Fibroblast of lung (primary cell): ENCODE measurements around the gene PDGFB.

ENCODE experiments used
- EZH2 ChIP-seq: IDR thresholded peaks from 2 replicates; pipeline ENCODE4 v1.5.1; 2012; ENCODE audit warnings: low read length, control low read depth, mild to moderate bottlenecking; ENCODE audit errors: missing control alignments
- TF ChIP-seq, protein P1 (sequence below), 2 donors: IDR thresholded peaks in 1 of 2; conservative IDR thresholded peaks in 1 of 2; 1 replicate in 1 of 2; 2 replicates in 1 of 2; pipeline ENCODE4 v1.5.1; 2011 to 2012; ENCODE audit warnings: low read length in 2 of 2, control low read depth in 1 of 2, inconsistent platforms in 1 of 2, low read depth in 1 of 2, mild to moderate bottlenecking in 1 of 2

DNA sequence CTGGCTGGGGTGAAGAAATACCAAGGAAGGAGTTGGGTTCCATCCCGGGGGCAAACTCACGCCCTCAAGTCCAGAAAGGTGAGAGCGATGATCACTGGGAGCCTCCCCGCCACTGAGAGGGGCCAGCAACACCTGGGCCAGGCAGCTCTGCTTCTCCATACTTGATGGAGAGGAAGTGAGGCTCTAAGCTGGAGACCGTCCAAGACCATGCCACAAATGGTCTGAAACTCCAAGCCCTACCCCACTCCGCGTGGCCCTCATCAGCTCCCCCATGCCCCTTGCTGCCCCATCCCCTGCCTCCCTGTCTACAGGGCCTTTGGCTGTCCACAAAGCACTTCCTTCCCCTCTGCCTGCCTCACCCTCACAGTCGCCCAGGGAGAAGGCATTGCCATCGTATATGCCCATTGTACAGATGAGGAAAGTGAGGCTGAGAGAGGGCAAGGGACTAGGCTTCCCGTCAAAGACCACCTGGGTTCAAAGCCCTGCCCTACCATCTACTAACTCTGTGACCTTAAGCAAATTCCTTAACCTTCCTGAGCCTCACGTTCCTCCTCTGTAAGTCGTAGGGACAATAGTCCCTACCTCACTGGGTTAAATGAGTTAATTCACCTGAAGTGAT is 4.4 kb upstream of the PDGFB start:
- TF ChIP-seq, protein P1, sequence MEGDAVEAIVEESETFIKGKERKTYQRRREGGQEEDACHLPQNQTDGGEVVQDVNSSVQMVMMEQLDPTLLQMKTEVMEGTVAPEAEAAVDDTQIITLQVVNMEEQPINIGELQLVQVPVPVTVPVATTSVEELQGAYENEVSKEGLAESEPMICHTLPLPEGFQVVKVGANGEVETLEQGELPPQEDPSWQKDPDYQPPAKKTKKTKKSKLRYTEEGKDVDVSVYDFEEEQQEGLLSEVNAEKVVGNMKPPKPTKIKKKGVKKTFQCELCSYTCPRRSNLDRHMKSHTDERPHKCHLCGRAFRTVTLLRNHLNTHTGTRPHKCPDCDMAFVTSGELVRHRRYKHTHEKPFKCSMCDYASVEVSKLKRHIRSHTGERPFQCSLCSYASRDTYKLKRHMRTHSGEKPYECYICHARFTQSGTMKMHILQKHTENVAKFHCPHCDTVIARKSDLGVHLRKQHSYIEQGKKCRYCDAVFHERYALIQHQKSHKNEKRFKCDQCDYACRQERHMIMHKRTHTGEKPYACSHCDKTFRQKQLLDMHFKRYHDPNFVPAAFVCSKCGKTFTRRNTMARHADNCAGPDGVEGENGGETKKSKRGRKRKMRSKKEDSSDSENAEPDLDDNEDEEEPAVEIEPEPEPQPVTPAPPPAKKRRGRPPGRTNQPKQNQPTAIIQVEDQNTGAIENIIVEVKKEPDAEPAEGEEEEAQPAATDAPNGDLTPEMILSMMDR (conservative IDR thresholded peaks at IDR 0.05 in 1 of 2, IDR thresholded peaks at IDR 0.05 in 1 of 2; ENCODE audit: low read depth in 1 of 2, low read length in 2 of 2), result no peak
- TF ChIP-seq EZH2, result no peak
